OCI-LY3 (cell line): Measurements from ENCODE around the gene TAC3.

ENCODE experiments used
- CTCF ChIP-seq: fragments of 200-600, 300-600 bp; sonication (generic); IDR thresholded peaks from 2 replicates; pipeline ENCODE4 v1.5.1; 2014; ENCODE audit warnings: antibody characterized with exemption, low read length, low read depth
- EZH2phosphoT487 ChIP-seq: fragments of 200-600 bp; shearing (Covaris generic); IDR thresholded peaks from 2 replicates; pipeline ENCODE4 v1.6.1; 2018; ENCODE audit warnings: antibody characterized with exemption, mixed run types, low read depth

- TF ChIP-seq CTCF, result no peak
- no peak for TF ChIP-seq EZH2phosphoT487
Measured at GRCh38 chr12:56980268-56980667, 36.1 kb downstream of the TAC3 start.
